Fibroblast of pulmonary artery (primary cell): Measurements from ENCODE around the gene RAB22A.

Source experiments
- DNase-seq: peaks from one replicate; pipeline ENCODE4 v3.0.0-alpha.2; 2010; ENCODE audit warnings: low read depth
- H3K4me3 ChIP-seq: replicated peaks from 2 replicates; pipeline ENCODE4 v1.5.1; 2011; ENCODE audit warnings: low read depth, mild to moderate bottlenecking, control low read depth, low read length, moderate library complexity
- CTCF ChIP-seq: IDR thresholded peaks from 2 replicates; pipeline ENCODE4 v1.5.1; 2011; ENCODE audit warnings: mild to moderate bottlenecking, control low read depth, low read length, inconsistent platforms; ENCODE audit errors: missing control alignments

The RAB22A gene

DNA sequence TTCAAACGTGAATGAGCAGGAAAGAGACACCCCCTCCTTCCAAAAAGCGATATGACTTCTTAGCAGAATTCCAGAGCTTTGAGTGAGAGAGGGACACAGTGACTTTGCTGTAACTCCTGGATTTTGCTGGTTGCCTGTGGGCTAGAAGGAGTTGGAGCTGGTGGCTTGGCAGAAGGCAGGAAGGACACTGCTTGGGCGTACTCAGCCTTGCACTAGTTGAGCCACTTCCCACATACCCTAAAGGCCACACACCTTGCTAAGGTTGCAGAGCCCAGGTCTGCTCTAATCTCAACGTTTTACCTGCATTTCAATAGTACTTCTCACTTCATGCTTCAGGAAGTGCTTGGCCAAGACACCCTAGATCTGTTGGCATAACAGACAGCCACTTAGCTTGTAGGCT, 30.6 kb downstream of the RAB22A start:
- no peak for DNase-seq
- H3K4me3 ChIP-seq = no peak overlapping the region
- TF ChIP-seq CTCF = no peak

- no peak overlapping the region for H3K4me3 ChIP-seq
- peak; percentile 23 for DNase-seq
- TF ChIP-seq CTCF = no peak
Observed at GRCh38 chr20:58340853-58341252, 31.3 kb downstream of the RAB22A start.

- no peak overlapping the region for H3K4me3 ChIP-seq
- TF ChIP-seq CTCF = no peak
- DNase-seq = peak; percentile 58
Observed at GRCh38 chr20:58342104-58342945, 32.8 kb downstream of the RAB22A start.

DNA sequence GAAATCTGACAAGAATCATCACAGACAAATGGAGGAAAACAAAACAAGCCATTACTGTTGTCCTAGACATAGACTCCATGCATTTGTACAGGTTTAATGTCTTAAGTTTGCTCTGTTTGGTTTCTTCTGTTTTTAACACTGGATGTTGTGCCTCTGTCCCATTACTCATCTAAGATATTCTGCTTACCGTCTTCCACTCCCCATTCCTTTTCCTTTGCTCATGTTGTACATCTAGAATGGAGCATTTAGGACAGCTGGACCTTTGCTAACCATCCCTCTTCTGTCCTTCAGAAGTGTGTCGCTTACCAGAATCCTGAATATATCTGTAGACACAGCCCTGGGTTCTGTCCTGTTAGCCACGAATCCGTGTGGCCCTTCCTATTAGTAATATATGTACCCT, 35.2 kb downstream of the RAB22A start:
- H3K4me3 ChIP-seq = no peak overlapping the region
- DNase-seq = peak; percentile 52

DNA sequence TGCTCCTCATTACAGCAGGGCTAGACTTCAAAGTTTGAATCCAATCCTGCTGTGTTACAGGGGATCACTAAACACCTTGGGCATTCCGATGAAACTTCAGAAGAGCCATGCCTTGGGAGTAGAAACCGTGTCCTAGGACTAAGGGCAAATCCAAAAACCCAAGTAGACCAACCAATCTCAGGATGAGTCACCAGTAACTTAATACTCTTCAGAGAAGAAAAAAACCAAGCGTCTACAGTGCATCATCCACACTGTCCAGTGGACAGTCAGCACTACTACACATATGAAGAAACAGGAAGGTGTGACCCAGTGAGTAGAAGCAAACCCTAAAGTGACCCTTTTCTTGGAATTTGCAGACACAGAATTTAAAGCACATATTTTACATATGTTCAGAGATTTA, 40.1 kb downstream of the RAB22A start:
- H3K4me3 ChIP-seq = no peak overlapping the region
- peak; percentile 56 for DNase-seq
- no peak for TF ChIP-seq CTCF

More for the DNA sequence above, 35.2 kb downstream of the RAB22A start:
- no peak for TF ChIP-seq CTCF

GRCh38 chr20:58352468-58352867, 43.0 kb downstream of the RAB22A start:
- DNase-seq = no peak
- TF ChIP-seq CTCF = no peak
- H3K4me3 ChIP-seq = no peak overlapping the region

GRCh38 chr20:58359441-58359840, 49.9 kb downstream of the RAB22A start:
- peak; percentile 29 for TF ChIP-seq CTCF
- DNase-seq = peak; percentile 36
- no peak overlapping the region for H3K4me3 ChIP-seq
